Psoas muscle (tissue), 8 donors: ENCODE data around the gene SASH1. TPM values are rescaled to one million over a fixed set of nuclear protein-coding genes. Genes with fewer than 3 reads are reported as not detected.

Experiments used
- ATAC-seq, 4 donors: fragments of 200-7000 bp; cut with Tn5 transposase; one replicate each; pipeline ENCODE4 v1.9.1; 2020; ENCODE audit warnings: moderate library complexity in 3 of 4, mild to moderate bottlenecking in 2 of 4
- DNase-seq, 2 donors: peaks; one replicate each; pipeline ENCODE4 v3.0.0-alpha.2; 2020
- H3K27ac ChIP-seq: fragments of 200-600 bp; one replicate; pipeline ENCODE4 v1.8.0; 2022
- H3K27me3 ChIP-seq, 3 donors: fragments of 200-600 bp in 1 of 3; one replicate each; pipeline versions ENCODE4 v1.6.1 to v1.8.0; 2013 to 2022; ENCODE audit warnings: low read length in 2 of 3, mild to moderate bottlenecking in 2 of 3, moderate library complexity in 1 of 3; ENCODE audit not compliant: insufficient read depth in 3 of 3
- H3K36me3 ChIP-seq, 2 donors: fragments of 200-600 bp in 1 of 2; one replicate each; pipeline versions ENCODE4 v1.6.1 to v1.8.0; 2013 to 2022; ENCODE audit warnings: low read depth in 1 of 2, mild to moderate bottlenecking in 1 of 2, moderate library complexity in 1 of 2; ENCODE audit not compliant: insufficient read depth in 1 of 2
- H3K4me1 ChIP-seq: fragments of 200-600 bp; one replicate; pipeline ENCODE4 v1.8.0; 2022
- H3K4me3 ChIP-seq: fragments of 200-600 bp; one replicate; pipeline ENCODE4 v1.8.0; 2022; ENCODE audit warnings: mild to moderate bottlenecking
- H3K9me3 ChIP-seq: fragments of 200-600 bp; one replicate; pipeline ENCODE4 v1.8.0; 2022
- CTCF ChIP-seq: fragments of 200-600 bp; IDR thresholded peaks from one replicate; pipeline ENCODE4 v1.8.0; 2022; ENCODE audit warnings: antibody characterized with exemption
- WGBS, 3 donors: extraction: QIAGEN DNeasy Blood & Tissue Kit; methylation state at CpG; one replicate each; pipeline versions ENCODE4 v1.1.6 to v1.1.7; 2013; 5-methylcytosine and 5-hydroxymethylcytosine counted together
- intact Hi-C, 2 donors: fragments of 100-400 bp; cut with DNase I; formaldehyde crosslinking; loops; one replicate each; pipeline versions ENCODE4 v1.11.0 to v1.14.2; 2022
- polyA plus RNA-seq, 3 donors: library from polyadenylated mRNA; stranded (reverse); fragments of 200-250 nt; gene quantifications; one replicate each; pipeline ENCODE4 v1.2.3, GENCODE V29; 2013
- total RNA-seq, 4 donors: library from RNA; stranded (reverse); fragmentation: NEBNext Ultra II Directional in 2 of 4; extraction: Animal tissue kit (Norgen Biotek cat#: 25700) in 2 of 4; gene quantifications; one replicate each; pipeline versions ENCODE4 v1.2.1 to v1.2.4, GENCODE V29; 2021 to 2023
- donor health status: healthy with polysubstance abuse.
- donor health status: DM: no; HTN: no; CAD: no; lungs with moderate emphysema.
- donor health status: Bipolar disorder and iron deficiency.
- donor health status: healthy.
- donor health status: DM: yes; HTN: yes; CAD: no.
- donor health status: DM: no; HTN: no; CAD: no.
- donor health status: DM: no; HTN: no; CAD: no.
- donor health status: DM: yes; HTN: yes; CAD: no.

SASH1 gene
- total and polyA plus RNA-seq, 7 donors: 5.0 to 26.1 (median 13.0) TPM

DNA sequence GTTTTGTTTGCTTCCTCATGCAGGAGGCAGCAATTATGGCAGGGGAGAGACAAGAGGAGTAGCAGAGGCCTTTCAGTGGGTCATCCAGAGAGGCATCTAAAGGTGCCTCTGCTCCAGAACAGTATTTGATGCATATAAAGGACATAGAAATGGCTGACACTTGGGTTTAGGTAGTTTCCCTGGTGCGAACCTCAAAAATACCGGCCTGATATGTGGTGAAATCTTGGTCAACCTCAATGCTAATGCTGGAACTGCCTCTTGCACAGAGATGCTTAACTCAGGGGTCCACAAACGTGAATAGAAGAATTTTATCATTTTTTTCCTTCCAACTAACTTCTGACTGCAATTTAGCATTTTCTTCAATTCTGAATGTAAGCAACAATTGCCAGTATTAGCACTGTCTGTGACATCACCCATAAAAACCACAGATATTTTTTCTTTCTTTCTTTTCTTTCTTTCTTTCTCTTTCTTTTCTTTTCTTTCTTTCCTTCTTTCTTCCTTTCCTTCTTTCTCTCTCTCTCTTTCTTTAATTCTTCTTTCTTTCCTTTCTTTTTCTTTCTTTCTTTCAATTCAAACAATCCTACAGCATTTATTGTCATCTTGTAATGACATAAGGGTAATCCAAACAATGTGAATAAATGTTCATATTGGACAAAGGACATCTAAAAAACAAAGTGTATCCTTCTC is 224.2 kb downstream of the SASH1 start:
- H3K27ac ChIP-seq: no peak overlapping the region
- H3K4me1 ChIP-seq: no peaks in the 10 kb centered on the region
- H3K9me3 ChIP-seq: no peaks in the 10 kb centered on the region
- whole genome bisulfite sequencing, 3 donors: 85 to 89% (median 87%) methylated on average over 3 of the region's 3 CpGs
- H3K4me3 ChIP-seq: no peak overlapping the region
- intact Hi-C loops: no loop called here
- no peaks in the 10 kb centered on the region for H3K27me3 ChIP-seq
- no peak for DNase-seq
- no peak for TF ChIP-seq CTCF
- ATAC-seq: no peak
- no peaks in the 10 kb centered on the region for H3K36me3 ChIP-seq

GRCh38 chr6:148570456-148570855 is 227.8 kb downstream of the SASH1 start:
- TF ChIP-seq CTCF: no peak
- 55 to 69% (median 66%) methylated on average over 7 of the region's 7 CpGs for WGBS, 3 donors
- intact Hi-C loops: no loop called here
- ATAC-seq (no peak), DNase-seq (no peak)
- Histone ChIP-seq H3K4me3 (no peak overlapping the region), H3K36me3 (no peaks in the 10 kb centered on the region), H3K27me3 (no peaks in the 10 kb centered on the region), H3K9me3 (no peaks in the 10 kb centered on the region), H3K27ac (no peak overlapping the region), H3K4me1 (peaks cover 4% of the 10 kb centered on the region)

DNA sequence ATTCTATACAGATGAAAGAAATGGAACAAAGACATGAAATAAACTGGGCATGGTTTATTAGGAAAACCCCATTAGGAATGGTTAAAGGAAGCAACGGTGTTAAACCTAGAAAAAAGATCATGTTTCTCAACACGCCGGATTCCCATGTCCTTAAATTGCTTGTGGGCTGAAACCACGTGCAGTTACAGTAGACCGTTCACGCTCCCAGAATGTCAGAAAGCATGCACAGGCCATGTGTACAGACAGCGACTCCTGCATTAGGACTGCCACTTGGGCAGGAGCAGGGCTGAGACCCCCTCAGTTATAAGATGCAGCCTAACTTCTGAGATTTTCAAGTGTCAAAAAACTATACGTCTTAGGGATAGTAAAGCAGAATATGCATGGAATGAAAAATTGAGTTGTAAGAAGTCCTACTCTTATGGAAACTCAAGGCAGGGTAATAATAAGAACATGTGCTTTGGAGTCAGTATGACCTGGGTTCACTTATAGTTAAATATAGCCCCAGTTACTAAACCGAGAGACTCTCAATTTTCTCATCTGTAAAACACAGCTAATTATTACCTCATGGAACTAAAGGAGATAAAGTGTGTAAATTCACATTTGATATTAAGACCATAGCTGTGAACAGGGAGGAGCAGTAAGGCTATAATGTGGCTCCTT is 230.2 kb downstream of the SASH1 start:
- H3K27ac ChIP-seq: no peak overlapping the region
- DNase-seq (no peak), ATAC-seq (peak; percentile 63 to 77 (median 70))
- WGBS, 3 donors: 24 to 42% (median 27%) methylated on average over 9 of the region's 9 CpGs
- TF ChIP-seq CTCF: no peak
- intact Hi-C loops: no loop called here
- H3K4me3 ChIP-seq: no peak overlapping the region
- H3K36me3 ChIP-seq: no peaks in the 10 kb centered on the region
- H3K27me3 ChIP-seq: no peaks in the 10 kb centered on the region
- H3K9me3 ChIP-seq: no peaks in the 10 kb centered on the region
- peaks cover 4% of the 10 kb centered on the region for H3K4me1 ChIP-seq

DNA sequence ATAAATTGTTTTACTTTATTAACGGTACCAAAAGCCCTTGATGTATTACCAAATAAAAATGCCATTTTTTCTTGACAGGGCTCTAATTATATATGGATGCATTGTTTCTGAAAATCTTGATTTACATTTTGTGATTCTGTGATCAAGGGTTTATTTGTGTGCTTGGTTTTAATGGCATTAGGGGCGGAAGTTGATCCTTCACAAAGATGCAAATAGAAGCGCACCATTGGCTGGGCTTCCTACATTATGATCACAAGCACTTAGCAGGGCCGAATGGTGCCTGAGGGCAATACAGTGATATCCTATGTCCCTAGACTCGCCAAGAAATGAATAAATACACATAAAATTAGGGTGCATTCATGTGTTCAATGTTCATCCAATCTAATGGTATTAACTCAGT is 231.3 kb downstream of the SASH1 start:
- no peak for ATAC-seq
- Histone ChIP-seq H3K27ac (no peak overlapping the region), H3K27me3 (no peaks in the 10 kb centered on the region), H3K4me3 (no peak overlapping the region), H3K36me3 (no peaks in the 10 kb centered on the region), H3K9me3 (no peaks in the 10 kb centered on the region), H3K4me1 (peaks cover 4% of the 10 kb centered on the region)
- WGBS, 3 donors: 86 to 92% (median 88%) methylated on average over 5 of the region's 5 CpGs
- DNase-seq: no peak
- no peak for TF ChIP-seq CTCF
- intact Hi-C loops: no loop called here
